ENCODE results near the gene APEX2. TPM values are rescaled to one million over a fixed set of nuclear protein-coding genes. Genes with fewer than 3 reads are reported as not detected.

Gene APEX2
- total RNA-seq, 1 experiment from 2014 or later, result 57.7 TPM

DNA sequence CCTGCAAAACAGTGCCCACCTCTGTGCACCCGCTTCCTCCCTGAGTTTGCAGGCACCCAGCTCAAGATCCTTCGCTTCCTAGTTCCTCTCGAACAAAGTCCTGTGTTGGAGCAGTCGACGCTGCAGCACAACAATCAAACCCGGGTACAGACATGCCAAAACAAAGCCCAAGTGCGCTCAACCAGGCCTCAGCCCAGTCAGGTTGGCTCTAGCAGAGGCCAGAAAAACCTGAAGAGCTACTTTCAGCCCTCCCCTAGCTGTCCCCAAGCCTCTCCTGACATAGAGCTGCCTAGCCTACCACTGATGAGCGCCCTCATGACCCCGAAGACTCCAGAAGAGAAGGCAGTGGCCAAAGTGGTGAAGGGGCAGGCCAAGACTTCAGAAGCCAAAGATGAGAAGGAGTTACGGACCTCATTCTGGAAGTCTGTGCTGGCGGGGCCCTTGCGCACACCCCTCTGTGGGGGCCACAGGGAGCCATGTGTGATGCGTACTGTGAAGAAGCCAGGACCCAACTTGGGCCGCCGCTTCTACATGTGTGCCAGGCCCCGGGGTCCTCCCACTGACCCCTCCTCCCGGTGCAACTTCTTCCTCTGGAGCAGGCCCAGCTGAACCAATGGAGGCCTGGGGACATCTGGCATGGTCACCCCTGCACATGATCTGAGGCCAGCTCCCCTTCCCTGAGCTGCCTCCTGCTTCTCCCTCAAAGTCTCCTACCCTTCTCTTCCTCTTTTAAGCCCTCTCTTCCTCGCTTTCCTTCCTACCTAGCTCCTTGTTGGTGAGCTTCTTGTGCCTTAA, 6.9 kb downstream of the APEX2 start:
- Histone ChIP-seq H3K36me3 (ENCODE audit: low read depth) (peaks cover 18% of the 10 kb centered on the region), H3K4me1 (replicated peaks; ENCODE audit: insufficient read depth) (peaks cover 89% of the 10 kb centered on the region), H3K27me3 (ENCODE audit: insufficient read depth, low read depth) (no peaks in the 10 kb centered on the region), H3K4me3 (no peak overlapping the region), H3K27ac (peak overlapping the region; percentile 96), H4K20me1 (ENCODE audit: insufficient read depth) (no peaks in the 10 kb centered on the region), H3K79me2 (ENCODE audit: low read depth) (peaks cover 10% of the 10 kb centered on the region; the same call in 1 of the 2 replicates), H3K4me2 (peak overlapping the region; percentile 72), H3K9me3 (ENCODE audit: insufficient read depth, low read depth) (no peaks in the 10 kb centered on the region), H3F3A (ENCODE audit: insufficient read depth, low read depth) (peaks cover 36% of the 10 kb centered on the region), H3K9me2 (ENCODE audit: insufficient read depth) (no peaks in the 10 kb centered on the region), H2AFZ (no peak overlapping the region)
- no TSS peak for BruUV-seq (replicated peaks)
- DNase-seq, result no peak
- TF ChIP-seq EZH2 (IDR thresholded peaks at IDR 0.05; ENCODE audit: low read depth), result no peak
- TF ChIP-seq CTCF (conservative IDR thresholded peaks at IDR 0.05), result no peak
- ChIA-PET CTCF (no interaction called here), POLR2A (ENCODE audit: unreplicated experiment) (interaction anchor here (0.7 kb wide), 1 partner anchor 1226 kb away, joined by 7 read pairs; no protein-coding TSS in a partner anchor)
- intact Hi-C loops (cut with micrococcal nuclease; ENCODE audit: unreplicated experiment), result loop anchor here (5.0 to 10.0 kb wide), 3 partner anchors 158 to 1322 kb away; partner anchors contain the start of genes FAM120C and HUWE1

- Histone ChIP-seq H3K79me2 (ENCODE audit: low read depth) (0 out of 2 replicates have a peak, but pooled peaks cover 4% of the 10 kb centered on the region), H3K4me1 (replicated peaks; ENCODE audit: insufficient read depth) (peaks cover 84% of the 10 kb centered on the region), H3K4me2 (peak overlapping the region; percentile 72), H3K4me3 (no peak overlapping the region), H3K9me2 (ENCODE audit: insufficient read depth) (no peaks in the 10 kb centered on the region), H2AFZ (no peak overlapping the region), H3K36me3 (ENCODE audit: low read depth) (peaks cover 15% of the 10 kb centered on the region), H4K20me1 (ENCODE audit: insufficient read depth) (no peaks in the 10 kb centered on the region), H3K27ac (peak overlapping the region; percentile 96), H3K9me3 (ENCODE audit: insufficient read depth, low read depth) (no peaks in the 10 kb centered on the region), H3F3A (ENCODE audit: insufficient read depth, low read depth) (peaks cover 36% of the 10 kb centered on the region), H3K27me3 (ENCODE audit: insufficient read depth, low read depth) (no peaks in the 10 kb centered on the region)
- peak; percentile 32 to 65 for DNase-seq
- BruUV-seq (replicated peaks), result no TSS peak
- ChIA-PET POLR2A (ENCODE audit: unreplicated experiment) (interaction anchor here (0.7 kb wide), 3 partner anchors 9 to 1226 kb away, joined by 6 to 7 read pairs (median 6); no protein-coding TSS in a partner anchor), CTCF (interaction anchor here (0.6 kb wide), 1 partner anchor 829 kb away, joined by 3 read pairs; no protein-coding TSS in a partner anchor)
- TF ChIP-seq EZH2 (IDR thresholded peaks at IDR 0.05; ENCODE audit: low read depth) (no peak), CTCF (conservative IDR thresholded peaks at IDR 0.05) (no peak)
- intact Hi-C loops (cut with micrococcal nuclease; ENCODE audit: unreplicated experiment), result loop anchor here (1.0 to 10.0 kb wide), 4 partner anchors 157 to 1323 kb away; partner anchors contain the start of genes FAM120C and HUWE1
Observed at GRCh38 chrX:55007656-55008055, 7.5 kb downstream of the APEX2 start.

DNA sequence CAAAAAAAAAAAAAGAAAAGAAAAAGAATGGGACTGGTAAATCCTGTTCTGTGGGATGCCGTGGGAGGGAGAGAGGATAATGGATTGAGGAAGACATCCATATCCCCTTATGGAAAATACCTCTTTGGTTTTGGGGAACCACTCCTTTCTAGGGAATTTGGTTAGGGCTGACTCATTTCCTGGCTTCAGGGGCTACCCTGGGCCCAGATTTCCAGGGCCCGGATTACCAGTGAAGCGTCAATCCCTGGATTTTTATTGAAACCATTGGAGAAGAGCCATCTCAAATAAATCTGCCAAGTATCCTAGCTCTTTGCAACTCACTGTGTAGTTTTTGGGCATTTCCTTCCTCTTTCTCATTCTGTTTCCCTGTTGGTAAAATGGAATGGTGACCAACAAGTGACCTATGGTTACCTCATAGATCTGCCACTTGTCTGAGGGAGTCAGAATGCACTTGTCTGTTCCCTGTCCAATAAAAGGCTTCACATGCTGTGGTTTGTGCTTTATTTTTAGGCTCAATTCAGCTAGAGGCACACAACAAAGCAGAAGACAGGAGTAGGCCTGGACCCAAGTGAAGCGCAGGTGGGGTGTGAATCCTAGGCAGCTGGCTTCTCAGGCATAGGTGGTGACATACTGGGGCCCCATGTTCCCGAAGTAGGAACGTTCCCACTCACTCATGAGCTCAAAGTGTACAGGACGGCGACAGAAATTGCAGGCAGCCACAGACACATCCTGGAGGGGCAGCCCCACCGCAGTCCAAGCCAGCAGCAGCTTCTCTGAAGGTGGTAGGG, 8.6 kb downstream of the APEX2 start:
- Histone ChIP-seq H3K27me3 (ENCODE audit: insufficient read depth, low read depth) (no peaks in the 10 kb centered on the region), H3K4me1 (replicated peaks; ENCODE audit: insufficient read depth) (peaks cover 72% of the 10 kb centered on the region), H3K4me2 (peak overlapping the region; percentile 59), H3K4me3 (no peak overlapping the region), H3K27ac (peak overlapping the region; percentile 96), H3K36me3 (ENCODE audit: low read depth) (peaks cover 9% of the 10 kb centered on the region; the same call in 1 of the 2 replicates), H2AFZ (no peak overlapping the region), H3K79me2 (ENCODE audit: low read depth) (no peaks in the 10 kb centered on the region), H3F3A (ENCODE audit: insufficient read depth, low read depth) (peaks cover 36% of the 10 kb centered on the region), H3K9me2 (ENCODE audit: insufficient read depth) (no peaks in the 10 kb centered on the region), H4K20me1 (ENCODE audit: insufficient read depth) (no peaks in the 10 kb centered on the region), H3K9me3 (ENCODE audit: insufficient read depth, low read depth) (no peaks in the 10 kb centered on the region)
- TSS peak; percentile 6 for BruUV-seq (replicated peaks)
- ChIA-PET POLR2A (ENCODE audit: unreplicated experiment) (interaction anchor here (0.6 to 2.3 kb wide), 6 partner anchors 8 to 1746 kb away, joined by 3 to 16 read pairs (median 5); partner anchors contain the start of gene APEX2), CTCF (interaction anchor here (0.6 kb wide), 3 partner anchors 49 to 830 kb away, joined by 3 to 4 read pairs (median 3); no protein-coding TSS in a partner anchor)
- intact Hi-C loops (cut with micrococcal nuclease; ENCODE audit: unreplicated experiment), result loop anchor here (1.0 to 10.0 kb wide), 4 partner anchors 156 to 1324 kb away; partner anchors contain the start of genes FAM120C and HUWE1
- peak; percentile 71 to 95 for DNase-seq
- TF ChIP-seq EZH2 (IDR thresholded peaks at IDR 0.05; ENCODE audit: low read depth) (no peak), CTCF (conservative IDR thresholded peaks at IDR 0.05) (no peak)
